Daoy (cell line): ENCODE results near the gene ATRNL1. TPM values are rescaled to one million over a fixed set of nuclear protein-coding genes. Genes with fewer than 3 reads are reported as not detected.

Experiments
- DNase-seq: peaks from one replicate; pipeline ENCODE4 v3.0.0-alpha.2; 2015; ENCODE audit warnings: low read depth
- total RNA-seq: library from RNA; depleted of rRNA; stranded (reverse); fragments of >200 nt; shearing (Covaris generic); gene quantifications from 2 replicates; pipeline ENCODE4 v1.2.3, GENCODE V29; 2014

ATRNL1 gene
- total RNA-seq, 1 experiment from 2014 or later: 7.1 TPM

- DNase-seq: no peak
These were observed 855.3 kb downstream of the ATRNL1 start for GRCh38 chr10:115948465-115948864.

GRCh38 chr10:115949282-115949844 is 856.2 kb downstream of the ATRNL1 start:
- DNase-seq: no peak

GRCh38 chr10:115950320-115950719 is 857.2 kb downstream of the ATRNL1 start:
- DNase-seq: no peak

GRCh38 chr10:115951242-115951641 is 858.1 kb downstream of the ATRNL1 start:
- DNase-seq: no peak

- no peak for DNase-seq
These were observed 860.1 kb downstream of the ATRNL1 start for GRCh38 chr10:115953281-115953680.

GRCh38 chr10:115953968-115954367 is 860.8 kb downstream of the ATRNL1 start:
- no peak for DNase-seq

- DNase-seq: peak; percentile 57
These were observed 863.3 kb downstream of the ATRNL1 start for GRCh38 chr10:115956225-115957011.

GRCh38 chr10:115957012-115957399 is 863.8 kb downstream of the ATRNL1 start:
- no peak for DNase-seq

- no peak for DNase-seq
These were observed 864.7 kb downstream of the ATRNL1 start for GRCh38 chr10:115957786-115958442.

- DNase-seq: peak; percentile 48
These were observed 870.7 kb downstream of the ATRNL1 start for GRCh38 chr10:115963848-115964247.

GRCh38 chr10:115964827-115965226 is 871.7 kb downstream of the ATRNL1 start:
- no peak for DNase-seq

GRCh38 chr10:115965376-115965775 is 872.2 kb downstream of the ATRNL1 start:
- DNase-seq: no peak

- no peak for DNase-seq
These were observed 875.1 kb downstream of the ATRNL1 start for GRCh38 chr10:115968236-115968635.

- DNase-seq: no peak
These were observed 876.4 kb downstream of the ATRNL1 start for GRCh38 chr10:115969591-115969990.

GRCh38 chr10:115971921-115972320 is 878.8 kb downstream of the ATRNL1 start:
- no peak for DNase-seq

- no peak for DNase-seq
These were observed 879.3 kb downstream of the ATRNL1 start for GRCh38 chr10:115972426-115972825.

GRCh38 chr10:115974351-115974750 is 881.2 kb downstream of the ATRNL1 start:
- DNase-seq: no peak

- no peak for DNase-seq
These were observed 881.8 kb downstream of the ATRNL1 start for GRCh38 chr10:115974816-115975430.

- DNase-seq: no peak
These were observed 882.3 kb downstream of the ATRNL1 start for GRCh38 chr10:115975506-115975905.

- no peak for DNase-seq
These were observed 883.2 kb downstream of the ATRNL1 start for GRCh38 chr10:115976342-115976741.

- DNase-seq: no peak
These were observed 884.7 kb downstream of the ATRNL1 start for GRCh38 chr10:115977855-115978254.

- DNase-seq: no peak
These were observed 886.4 kb downstream of the ATRNL1 start for GRCh38 chr10:115979576-115979975.

GRCh38 chr10:115980470-115980869 is 887.3 kb downstream of the ATRNL1 start:
- DNase-seq: peak; percentile 11
